Measurements from ENCODE around the gene FRZB.
A peak's percentile ranks its signal among the peaks of the same experiment; 100 is the strongest.

Gene FRZB

GRCh38 chr2:182866095-182866460 is 359 bp downstream of the FRZB start:
- peaks cover 18% of the 10 kb centered on the region for H3K4me1 ChIP-seq (ENCODE audit: control insufficient read depth, insufficient read depth, low read length)
- peak overlapping the region; percentile 14 for H3K9ac ChIP-seq (ENCODE audit: low read length)
- H3K4me3 ChIP-seq (ENCODE audit: low read depth, low read length): peak overlapping the region; percentile 83
- no peaks in the 10 kb centered on the region for H3K36me3 ChIP-seq (ENCODE audit: control insufficient read depth, insufficient read depth, low read length)
- no peaks in the 10 kb centered on the region for H3K9me3 ChIP-seq (ENCODE audit: control insufficient read depth, insufficient read depth, low read depth, low read length)
- peaks cover 40% of the 10 kb centered on the region for H3K27me3 ChIP-seq (ENCODE audit: control insufficient read depth, insufficient read depth, low read length)
- H3K27ac ChIP-seq (ENCODE audit: low read depth, low read length): no peak overlapping the region

DNA sequence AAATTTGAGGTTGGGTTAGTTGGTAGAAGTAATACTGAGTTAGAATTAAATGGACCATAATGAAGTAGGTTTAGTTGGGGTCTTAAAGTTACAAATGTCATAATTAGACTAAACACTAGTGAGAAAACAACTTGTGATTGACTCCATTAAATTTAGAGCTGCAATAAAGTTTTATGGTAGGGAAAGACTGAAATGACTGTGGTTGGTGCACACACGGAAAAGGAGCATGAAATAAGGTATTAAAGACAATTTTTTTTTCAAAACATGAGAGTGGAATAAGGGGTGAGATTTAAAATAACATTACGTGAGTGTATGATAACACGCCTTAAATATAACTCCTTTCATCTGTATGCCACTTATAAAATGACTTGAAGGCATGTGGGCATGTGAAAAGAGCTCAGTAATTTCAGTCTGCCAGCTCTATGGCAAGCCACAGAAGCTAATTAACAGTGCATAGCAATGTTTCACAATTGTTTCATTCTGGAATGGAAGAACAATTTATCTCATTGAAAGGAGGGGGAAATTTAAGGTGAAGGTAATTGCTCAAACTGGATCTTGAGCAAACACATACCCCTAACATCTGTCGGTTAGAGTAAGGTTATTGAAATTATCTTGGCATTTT is 1.4 kb downstream of the FRZB start:
- H3K9ac ChIP-seq (ENCODE audit: low read length): no peak overlapping the region
- H3K27ac ChIP-seq (ENCODE audit: low read depth, low read length): no peak overlapping the region
- H3K4me1 ChIP-seq (ENCODE audit: control insufficient read depth, insufficient read depth, low read length): peaks cover 18% of the 10 kb centered on the region
- H3K4me3 ChIP-seq (ENCODE audit: low read depth, low read length): no peak overlapping the region
- H3K9me3 ChIP-seq (ENCODE audit: control insufficient read depth, insufficient read depth, low read depth, low read length): no peaks in the 10 kb centered on the region
- no peaks in the 10 kb centered on the region for H3K36me3 ChIP-seq (ENCODE audit: control insufficient read depth, insufficient read depth, low read length)
- H3K27me3 ChIP-seq (ENCODE audit: control insufficient read depth, insufficient read depth, low read length): peaks cover 40% of the 10 kb centered on the region

DNA sequence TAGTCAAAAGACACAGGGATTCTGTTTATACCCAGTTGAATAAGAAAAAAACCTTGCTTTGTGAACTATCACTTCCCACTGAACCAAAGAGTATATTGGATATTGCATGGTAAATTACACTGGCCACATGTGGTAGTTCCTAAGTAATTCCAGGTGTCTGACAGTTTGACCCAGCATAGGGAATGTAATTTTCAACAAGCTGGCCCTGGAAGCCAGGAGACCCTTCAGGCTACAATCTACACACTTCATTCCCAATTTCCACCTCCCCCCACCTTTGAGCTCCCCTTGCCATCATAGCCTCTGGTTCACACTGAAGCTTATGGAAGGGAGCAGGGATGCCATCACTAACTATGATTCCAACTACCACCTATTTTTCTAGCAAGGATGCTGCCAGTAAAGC is 2.8 kb downstream of the FRZB start:
- H3K27me3 ChIP-seq (ENCODE audit: control insufficient read depth, insufficient read depth, low read length): peaks cover 40% of the 10 kb centered on the region
- peaks cover 18% of the 10 kb centered on the region for H3K4me1 ChIP-seq (ENCODE audit: control insufficient read depth, insufficient read depth, low read length)
- no peak overlapping the region for H3K9ac ChIP-seq (ENCODE audit: low read length)
- no peaks in the 10 kb centered on the region for H3K9me3 ChIP-seq (ENCODE audit: control insufficient read depth, insufficient read depth, low read depth, low read length)
- no peak overlapping the region for H3K27ac ChIP-seq (ENCODE audit: low read depth, low read length)
- no peak overlapping the region for H3K4me3 ChIP-seq (ENCODE audit: low read depth, low read length)
- no peaks in the 10 kb centered on the region for H3K36me3 ChIP-seq (ENCODE audit: control insufficient read depth, insufficient read depth, low read length)

GRCh38 chr2:182862091-182862490 is 4.3 kb downstream of the FRZB start:
- no peaks in the 10 kb centered on the region for H3K9me3 ChIP-seq (ENCODE audit: control insufficient read depth, insufficient read depth, low read depth, low read length)
- no peak overlapping the region for H3K9ac ChIP-seq (ENCODE audit: low read length)
- H3K27ac ChIP-seq (ENCODE audit: low read depth, low read length): no peak overlapping the region
- H3K4me1 ChIP-seq (ENCODE audit: control insufficient read depth, insufficient read depth, low read length): peaks cover 5% of the 10 kb centered on the region; the same call in 1 of the 2 replicates
- peaks cover 35% of the 10 kb centered on the region for H3K27me3 ChIP-seq (ENCODE audit: control insufficient read depth, insufficient read depth, low read length)
- H3K4me3 ChIP-seq (ENCODE audit: low read depth, low read length): no peak overlapping the region
- no peaks in the 10 kb centered on the region for H3K36me3 ChIP-seq (ENCODE audit: control insufficient read depth, insufficient read depth, low read length)

DNA sequence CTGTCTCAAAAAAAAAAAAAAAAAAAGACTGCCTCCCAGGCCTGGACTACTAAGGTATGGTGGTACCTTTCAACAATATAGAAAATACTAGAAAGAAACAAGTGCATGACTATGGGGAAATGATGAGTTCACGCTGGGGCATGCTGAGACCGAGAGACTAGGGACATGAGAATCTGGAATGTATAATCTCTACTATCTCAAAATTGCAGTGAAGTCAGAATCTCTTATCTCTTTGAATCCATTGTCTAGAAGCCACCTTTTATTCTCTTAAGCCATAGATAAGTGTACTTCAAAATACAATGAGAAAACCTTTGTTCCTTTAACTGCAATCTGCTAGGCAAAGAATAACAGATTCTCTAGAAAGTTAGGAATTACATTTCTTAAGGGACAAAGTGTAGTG is 5.6 kb downstream of the FRZB start:
- no peak overlapping the region for H3K27ac ChIP-seq (ENCODE audit: low read depth, low read length)
- peaks cover 1% of the 10 kb centered on the region; the same call in 1 of the 2 replicates for H3K4me1 ChIP-seq (ENCODE audit: control insufficient read depth, insufficient read depth, low read length)
- H3K9ac ChIP-seq (ENCODE audit: low read length): no peak overlapping the region
- no peaks in the 10 kb centered on the region for H3K9me3 ChIP-seq (ENCODE audit: control insufficient read depth, insufficient read depth, low read depth, low read length)
- peaks cover 22% of the 10 kb centered on the region for H3K27me3 ChIP-seq (ENCODE audit: control insufficient read depth, insufficient read depth, low read length)
- no peaks in the 10 kb centered on the region for H3K36me3 ChIP-seq (ENCODE audit: control insufficient read depth, insufficient read depth, low read length)
- no peak overlapping the region for H3K4me3 ChIP-seq (ENCODE audit: low read depth, low read length)

DNA sequence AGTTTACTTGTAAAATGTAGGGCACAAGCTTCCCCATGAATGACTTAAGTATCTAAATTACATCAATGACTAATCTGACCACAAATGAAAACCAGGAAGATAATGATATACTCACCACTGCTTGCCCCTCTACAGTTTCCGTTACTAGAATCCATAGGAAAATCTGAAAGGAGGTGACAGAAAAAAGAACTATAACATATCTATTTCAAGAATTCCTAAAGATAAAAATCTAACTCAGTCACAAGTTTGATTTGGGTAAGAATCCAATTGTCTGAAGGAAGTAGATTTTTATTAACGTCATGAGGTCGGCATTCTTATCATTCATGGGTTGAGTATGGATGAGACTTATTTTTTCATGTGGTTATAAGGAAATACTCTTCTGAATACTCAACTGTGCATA is 7.8 kb downstream of the FRZB start:
- 0 out of 2 replicates have a peak, but pooled peaks cover under 1% of the 10 kb centered on the region for H3K27me3 ChIP-seq (ENCODE audit: control insufficient read depth, insufficient read depth, low read length)
- H3K4me3 ChIP-seq (ENCODE audit: low read depth, low read length): no peak overlapping the region
- no peaks in the 10 kb centered on the region for H3K9me3 ChIP-seq (ENCODE audit: control insufficient read depth, insufficient read depth, low read depth, low read length)
- no peaks in the 10 kb centered on the region; the same call in 1 of the 2 replicates for H3K4me1 ChIP-seq (ENCODE audit: control insufficient read depth, insufficient read depth, low read length)
- H3K27ac ChIP-seq (ENCODE audit: low read depth, low read length): no peak overlapping the region
- H3K9ac ChIP-seq (ENCODE audit: low read length): no peak overlapping the region
- no peaks in the 10 kb centered on the region for H3K36me3 ChIP-seq (ENCODE audit: control insufficient read depth, insufficient read depth, low read length)

DNA sequence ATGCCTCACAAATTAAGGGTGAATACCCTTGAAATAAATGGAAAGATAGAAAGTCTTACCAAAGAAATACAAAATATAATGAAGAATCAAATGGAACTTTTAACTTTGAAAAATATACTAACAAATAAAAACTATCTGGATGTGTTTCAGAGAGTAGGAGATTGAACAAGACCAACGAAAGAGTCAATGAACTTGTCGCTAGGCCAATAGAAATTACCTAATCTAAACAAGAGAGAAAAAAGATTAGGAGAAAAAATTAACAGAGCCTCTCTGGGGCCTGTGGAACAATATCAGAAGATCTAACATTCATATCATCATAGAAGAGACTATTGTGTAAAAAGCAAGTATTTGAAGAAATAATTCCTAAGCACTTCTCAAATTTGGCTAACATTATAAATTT is 11.1 kb downstream of the FRZB start:
- Histone ChIP-seq H3K27me3 (ENCODE audit: control insufficient read depth, insufficient read depth, low read length) (no peaks in the 10 kb centered on the region), H3K4me3 (ENCODE audit: low read depth, low read length) (no peak overlapping the region), H3K4me1 (ENCODE audit: control insufficient read depth, insufficient read depth, low read length) (no peaks in the 10 kb centered on the region), H3K9me3 (ENCODE audit: control insufficient read depth, insufficient read depth, low read depth, low read length) (no peaks in the 10 kb centered on the region), H3K9ac (ENCODE audit: low read length) (no peak overlapping the region), H3K27ac (ENCODE audit: low read depth, low read length) (no peak overlapping the region), H3K36me3 (ENCODE audit: control insufficient read depth, insufficient read depth, low read length) (no peaks in the 10 kb centered on the region)

DNA sequence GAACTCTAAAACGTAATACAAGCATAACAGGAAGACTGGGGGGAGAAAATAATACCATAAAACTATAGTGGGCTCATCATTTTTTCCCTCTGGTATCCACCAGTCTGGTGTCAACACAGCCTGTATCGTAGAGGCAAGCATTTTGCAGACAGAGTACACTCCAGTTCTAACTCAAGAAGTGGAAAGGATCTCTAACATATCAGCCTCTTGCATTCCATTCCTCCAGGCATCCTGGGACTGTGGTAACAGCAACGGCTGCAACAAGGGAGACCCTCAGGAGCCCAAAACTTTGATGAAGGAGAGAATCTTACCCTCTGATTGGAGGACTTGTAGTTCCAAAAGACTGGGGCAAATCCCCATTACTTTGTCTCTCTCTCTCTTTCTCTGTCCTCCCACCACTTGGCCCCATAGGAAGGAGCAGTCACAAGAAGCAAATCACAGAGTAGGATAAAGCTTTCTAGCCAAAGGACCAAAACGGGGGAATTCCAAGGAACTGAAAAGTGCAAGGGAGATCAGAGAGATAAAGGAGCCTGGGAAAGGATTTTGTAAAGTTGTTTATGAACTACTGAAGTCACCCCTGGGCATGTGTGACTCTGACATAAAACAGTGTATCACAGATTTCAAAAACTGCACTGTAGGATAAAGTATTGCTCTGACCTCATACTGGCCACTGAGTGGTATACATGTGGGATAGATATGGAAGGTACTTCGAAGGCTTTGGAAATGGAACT is 11.9 kb downstream of the FRZB start:
- H3K9me3 ChIP-seq (ENCODE audit: control insufficient read depth, insufficient read depth, low read depth, low read length): no peaks in the 10 kb centered on the region
- H3K27me3 ChIP-seq (ENCODE audit: control insufficient read depth, insufficient read depth, low read length): no peaks in the 10 kb centered on the region
- H3K27ac ChIP-seq (ENCODE audit: low read depth, low read length): no peak overlapping the region
- no peaks in the 10 kb centered on the region for H3K4me1 ChIP-seq (ENCODE audit: control insufficient read depth, insufficient read depth, low read length)
- H3K4me3 ChIP-seq (ENCODE audit: low read depth, low read length): no peak overlapping the region
- no peaks in the 10 kb centered on the region for H3K36me3 ChIP-seq (ENCODE audit: control insufficient read depth, insufficient read depth, low read length)
- no peak overlapping the region for H3K9ac ChIP-seq (ENCODE audit: low read length)

GRCh38 chr2:182852801-182853200 is 13.6 kb downstream of the FRZB start:
- H3K4me3 ChIP-seq (ENCODE audit: low read depth, low read length): no peak overlapping the region
- H3K36me3 ChIP-seq (ENCODE audit: control insufficient read depth, insufficient read depth, low read length): no peaks in the 10 kb centered on the region
- no peaks in the 10 kb centered on the region for H3K9me3 ChIP-seq (ENCODE audit: control insufficient read depth, insufficient read depth, low read depth, low read length)
- H3K27me3 ChIP-seq (ENCODE audit: control insufficient read depth, insufficient read depth, low read length): no peaks in the 10 kb centered on the region
- H3K4me1 ChIP-seq (ENCODE audit: control insufficient read depth, insufficient read depth, low read length): no peaks in the 10 kb centered on the region
- H3K9ac ChIP-seq (ENCODE audit: low read length): no peak overlapping the region
- H3K27ac ChIP-seq (ENCODE audit: low read depth, low read length): no peak overlapping the region

- Histone ChIP-seq H3K27me3 (ENCODE audit: control insufficient read depth, insufficient read depth, low read length) (no peaks in the 10 kb centered on the region), H3K4me3 (ENCODE audit: low read depth, low read length) (no peak overlapping the region), H3K36me3 (ENCODE audit: control insufficient read depth, insufficient read depth, low read length) (no peaks in the 10 kb centered on the region), H3K4me1 (ENCODE audit: control insufficient read depth, insufficient read depth, low read length) (no peaks in the 10 kb centered on the region), H3K27ac (ENCODE audit: low read depth, low read length) (no peak overlapping the region), H3K9me3 (ENCODE audit: control insufficient read depth, insufficient read depth, low read depth, low read length) (no peaks in the 10 kb centered on the region), H3K9ac (ENCODE audit: low read length) (no peak overlapping the region)
Observed at GRCh38 chr2:182852090-182852489, 14.3 kb downstream of the FRZB start.

DNA sequence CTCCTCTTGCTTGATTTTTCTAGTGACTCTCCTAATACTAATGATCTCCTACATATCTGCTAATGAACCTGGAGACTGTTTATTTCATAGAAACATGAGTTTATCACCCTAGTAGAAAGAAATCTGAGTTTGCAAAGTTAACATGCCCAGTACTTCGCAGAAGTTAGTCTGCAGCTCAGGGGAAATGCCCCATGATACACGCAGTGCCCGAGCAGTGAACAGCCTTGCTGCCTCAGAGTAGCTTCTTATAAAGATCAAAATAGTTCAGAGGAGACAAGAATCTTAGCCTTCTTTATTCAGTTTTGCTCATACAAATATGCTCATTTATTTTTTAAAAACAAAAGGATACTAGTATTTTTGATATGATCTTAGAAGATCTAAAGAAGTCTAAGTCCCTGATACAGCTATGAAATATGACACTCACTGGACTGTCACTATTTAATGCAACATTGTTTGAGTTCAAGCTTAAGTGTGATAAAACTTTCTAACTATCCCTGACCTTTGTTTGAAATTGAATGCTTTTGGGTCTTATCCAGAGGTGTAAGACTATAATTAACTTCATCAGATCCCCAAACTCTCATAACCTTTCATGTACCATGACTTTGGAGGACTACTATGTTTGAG is 20.5 kb downstream of the FRZB start:
- no peaks in the 10 kb centered on the region for H3K27me3 ChIP-seq (ENCODE audit: control insufficient read depth, insufficient read depth, low read length)
- no peaks in the 10 kb centered on the region for H3K4me1 ChIP-seq (ENCODE audit: control insufficient read depth, insufficient read depth, low read length)
- no peak overlapping the region for H3K4me3 ChIP-seq (ENCODE audit: low read depth, low read length)
- no peak overlapping the region for H3K9ac ChIP-seq (ENCODE audit: low read length)
- H3K9me3 ChIP-seq (ENCODE audit: control insufficient read depth, insufficient read depth, low read depth, low read length): no peaks in the 10 kb centered on the region
- H3K27ac ChIP-seq (ENCODE audit: low read depth, low read length): no peak overlapping the region
- H3K36me3 ChIP-seq (ENCODE audit: control insufficient read depth, insufficient read depth, low read length): no peaks in the 10 kb centered on the region
